BLaER1 (cell line): Measurements from ENCODE around the gene RGS19.

Experiments
- H3K27ac ChIP-seq: shearing (Covaris generic); formaldehyde crosslinking; 2 replicates; pipeline ENCODE4 v1.8.1; 2022
- H3K27me3 ChIP-seq: shearing (Covaris generic); formaldehyde crosslinking; 2 replicates; pipeline ENCODE4 v1.8.1; 2022
- H3K36me3 ChIP-seq: shearing (Covaris generic); formaldehyde crosslinking; 2 replicates; pipeline ENCODE4 v1.8.1; 2022
- H3K4me1 ChIP-seq: shearing (Covaris generic); formaldehyde crosslinking; 2 replicates; pipeline ENCODE4 v1.8.1; 2022
- H3K4me2 ChIP-seq: shearing (Covaris generic); formaldehyde crosslinking; 2 replicates; pipeline ENCODE4 v1.8.1; 2022
- H3K4me3 ChIP-seq: shearing (Covaris generic); formaldehyde crosslinking; 2 replicates; pipeline ENCODE4 v1.8.1; 2022
- H3K9ac ChIP-seq: shearing (Covaris generic); formaldehyde crosslinking; 2 replicates; pipeline ENCODE4 v1.8.1; 2022
- H3K9me3 ChIP-seq: shearing (Covaris generic); formaldehyde crosslinking; 2 replicates; pipeline ENCODE4 v1.8.1; 2022
- H4K20me1 ChIP-seq: shearing (Covaris generic); formaldehyde crosslinking; 2 replicates; pipeline ENCODE4 v1.8.1; 2022
- Cebpa-rat ChIP-seq: shearing (Covaris generic); IDR thresholded peaks from 2 replicates; pipeline ENCODE4 v1.8.1; 2022

The RGS19 gene

DNA sequence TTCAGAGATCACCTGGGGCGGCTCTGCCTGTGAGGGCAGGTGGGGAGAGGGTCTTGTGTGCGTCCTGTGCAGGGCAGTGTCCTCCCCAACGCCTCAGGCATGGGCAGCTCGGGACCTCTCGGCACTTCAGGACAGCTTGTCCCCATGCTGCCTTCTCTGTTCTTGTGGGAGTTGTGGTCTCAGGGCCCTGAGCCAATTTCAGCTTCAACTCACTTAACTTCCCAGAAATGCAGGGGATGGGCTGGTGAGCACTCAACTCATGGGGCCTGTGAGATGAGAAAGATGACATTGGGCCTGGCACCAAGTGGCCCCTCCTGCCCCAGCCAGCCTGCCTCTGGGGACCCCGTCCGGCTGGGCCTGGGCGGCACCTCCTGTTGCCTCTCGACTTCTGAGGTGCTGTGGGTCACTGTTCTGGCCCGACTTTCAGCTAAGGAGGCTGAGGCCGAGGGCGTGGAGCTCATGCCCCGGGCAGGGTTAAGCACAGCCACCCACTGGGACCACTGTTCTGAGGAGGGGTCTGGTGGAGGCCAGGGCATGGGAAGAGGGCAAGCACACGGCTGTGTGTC lies 6.7 kb downstream of the RGS19 start:
- Histone ChIP-seq H4K20me1 (peaks cover 31% of the 10 kb centered on the region), H3K9ac (peak overlapping the region; percentile 66), H3K9me3 (no peaks in the 10 kb centered on the region), H3K27ac (peak overlapping the region; percentile 73), H3K4me3 (peak overlapping the region; percentile 19), H3K36me3 (peaks cover 21% of the 10 kb centered on the region), H3K27me3 (no peaks in the 10 kb centered on the region), H3K4me2 (peak overlapping the region; percentile 99), H3K4me1 (peaks cover 100% of the 10 kb centered on the region)
- no peak for TF ChIP-seq Cebpa-rat

DNA sequence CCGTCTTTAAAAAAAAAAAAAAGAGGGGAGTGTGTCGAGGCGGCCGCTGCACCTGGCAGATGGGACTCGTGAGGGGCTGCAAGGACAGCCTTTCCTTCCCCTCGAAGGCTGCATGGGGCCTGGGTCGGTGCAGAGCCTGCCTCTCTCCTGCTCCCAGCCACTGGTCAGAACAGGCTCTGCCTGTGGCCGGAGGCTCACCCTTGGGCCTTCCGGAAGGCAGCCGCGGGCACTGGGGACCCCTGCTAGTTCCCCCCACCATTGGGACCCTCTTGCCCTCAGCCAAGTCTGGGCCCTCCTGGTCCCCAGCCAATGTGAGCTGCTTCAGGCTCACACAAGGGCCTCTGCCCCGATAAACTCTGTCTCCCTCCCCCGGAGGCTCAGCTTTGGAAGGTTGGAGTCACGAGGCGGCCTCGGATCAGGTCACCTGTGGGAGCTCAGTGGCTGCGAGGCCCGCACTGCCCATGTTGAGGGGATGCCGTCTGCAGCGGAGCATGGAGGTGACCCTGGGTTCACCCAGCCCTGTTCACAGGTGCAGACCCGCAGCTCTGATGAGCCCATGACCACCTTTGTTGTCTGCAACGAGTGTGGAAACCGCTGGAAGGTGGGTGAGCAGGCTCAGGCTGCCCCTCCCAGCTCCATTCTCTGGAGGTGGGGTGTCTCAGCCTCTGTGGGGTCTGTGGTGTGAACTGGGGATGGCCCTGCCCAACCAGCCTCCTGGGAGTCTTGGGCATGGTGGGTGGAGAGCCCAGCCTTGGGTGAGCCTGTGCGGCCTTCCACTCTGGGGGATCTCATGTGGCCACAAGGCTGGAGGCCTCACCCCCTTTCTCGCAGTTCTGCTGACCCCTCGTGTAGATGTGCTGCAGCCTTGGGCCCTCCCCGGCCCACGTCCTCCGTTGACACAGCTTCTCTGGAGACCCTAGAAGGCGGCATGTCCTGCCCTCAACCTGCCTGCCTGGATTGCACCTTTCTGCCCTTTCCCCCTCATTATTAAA lies 7.7 kb downstream of the RGS19 start:
- Histone ChIP-seq H3K9ac (peak overlapping the region; percentile 66), H4K20me1 (peaks cover 31% of the 10 kb centered on the region), H3K27ac (peak overlapping the region; percentile 73), H3K9me3 (no peaks in the 10 kb centered on the region), H3K4me1 (peaks cover 100% of the 10 kb centered on the region), H3K36me3 (peaks cover 21% of the 10 kb centered on the region), H3K27me3 (no peaks in the 10 kb centered on the region), H3K4me3 (peak overlapping the region; percentile 19; the same call in 1 of the 2 replicates), H3K4me2 (peak overlapping the region; percentile 99)
- TF ChIP-seq Cebpa-rat: no peak

DNA sequence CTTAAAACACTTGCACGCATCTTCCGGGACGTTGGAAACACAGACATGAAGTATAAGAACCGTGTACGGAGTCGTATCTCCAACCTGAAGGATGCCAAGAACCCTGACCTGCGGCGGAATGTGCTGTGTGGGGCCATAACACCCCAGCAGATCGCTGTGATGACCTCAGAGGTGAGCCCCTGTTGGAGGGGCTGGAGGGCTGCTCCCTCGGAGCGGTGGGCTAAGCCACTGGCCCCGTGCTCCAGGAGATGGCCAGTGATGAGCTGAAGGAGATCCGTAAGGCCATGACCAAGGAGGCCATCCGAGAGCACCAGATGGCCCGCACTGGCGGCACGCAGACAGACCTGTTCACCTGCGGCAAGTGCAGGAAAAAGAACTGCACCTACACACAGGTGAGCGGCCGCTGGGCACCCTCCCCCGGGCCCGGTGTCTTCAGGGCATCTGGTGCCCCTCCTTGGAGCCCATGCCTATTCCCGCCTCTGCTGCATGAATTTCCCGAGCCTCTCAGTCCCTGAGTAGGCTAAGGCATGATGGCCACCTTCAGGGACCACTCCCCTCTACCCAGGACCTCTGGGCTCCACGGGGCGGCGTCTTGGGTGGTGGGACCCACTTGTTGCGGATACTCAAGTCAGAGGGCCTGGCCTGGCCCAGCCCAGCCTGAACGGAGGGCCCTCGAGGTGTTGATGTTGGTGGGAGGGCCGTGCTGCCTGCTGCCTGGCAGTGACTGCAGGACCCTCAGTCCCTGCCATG lies 8.9 kb downstream of the RGS19 start:
- Histone ChIP-seq H3K27me3 (no peaks in the 10 kb centered on the region), H3K4me2 (peak overlapping the region; percentile 99), H3K9ac (no peak overlapping the region), H3K27ac (peak overlapping the region; percentile 28; the same call in 1 of the 2 replicates), H4K20me1 (peaks cover 31% of the 10 kb centered on the region), H3K4me1 (peaks cover 100% of the 10 kb centered on the region), H3K4me3 (no peak overlapping the region), H3K9me3 (no peaks in the 10 kb centered on the region), H3K36me3 (peaks cover 21% of the 10 kb centered on the region)
- TF ChIP-seq Cebpa-rat: no peak

DNA sequence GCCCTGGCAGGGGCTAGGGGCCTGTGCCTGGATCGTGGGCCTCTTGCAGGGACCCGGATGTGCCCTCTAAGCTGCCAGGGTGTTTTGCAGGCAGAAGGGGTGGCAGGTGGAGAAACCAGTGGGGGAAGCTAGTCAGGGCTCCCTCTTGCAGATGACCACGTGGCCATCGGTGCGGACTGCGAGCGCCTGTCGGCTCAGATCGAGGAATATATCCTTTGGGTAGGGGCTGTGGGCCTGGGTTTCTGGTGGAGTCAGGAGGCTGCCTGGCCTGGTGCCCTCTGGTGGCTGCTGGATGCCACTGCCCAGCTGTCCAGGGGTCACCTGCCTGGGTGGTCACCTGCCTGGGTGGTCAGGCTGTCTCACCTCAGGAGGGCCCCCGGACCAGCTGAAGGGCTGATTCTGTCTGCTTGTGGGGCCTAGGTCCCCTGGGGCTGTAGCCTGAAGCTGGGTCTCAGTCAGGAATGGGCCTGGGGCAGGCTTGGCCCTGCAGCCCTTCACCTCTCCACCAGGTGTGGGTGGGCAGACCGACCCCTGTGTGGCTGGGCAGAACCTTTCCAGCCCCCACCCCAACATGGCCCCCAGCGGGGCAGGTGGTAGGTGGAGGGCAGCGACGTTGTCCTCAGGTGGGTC lies 9.6 kb downstream of the RGS19 start:
- Histone ChIP-seq H3K9ac (no peak overlapping the region), H3K4me3 (no peak overlapping the region), H3K4me1 (peaks cover 100% of the 10 kb centered on the region), H3K4me2 (peak overlapping the region; percentile 99), H4K20me1 (peaks cover 31% of the 10 kb centered on the region), H3K27ac (no peak overlapping the region; the same call in 1 of the 2 replicates), H3K9me3 (no peaks in the 10 kb centered on the region), H3K36me3 (peaks cover 16% of the 10 kb centered on the region), H3K27me3 (no peaks in the 10 kb centered on the region)
- TF ChIP-seq Cebpa-rat: no peak

DNA sequence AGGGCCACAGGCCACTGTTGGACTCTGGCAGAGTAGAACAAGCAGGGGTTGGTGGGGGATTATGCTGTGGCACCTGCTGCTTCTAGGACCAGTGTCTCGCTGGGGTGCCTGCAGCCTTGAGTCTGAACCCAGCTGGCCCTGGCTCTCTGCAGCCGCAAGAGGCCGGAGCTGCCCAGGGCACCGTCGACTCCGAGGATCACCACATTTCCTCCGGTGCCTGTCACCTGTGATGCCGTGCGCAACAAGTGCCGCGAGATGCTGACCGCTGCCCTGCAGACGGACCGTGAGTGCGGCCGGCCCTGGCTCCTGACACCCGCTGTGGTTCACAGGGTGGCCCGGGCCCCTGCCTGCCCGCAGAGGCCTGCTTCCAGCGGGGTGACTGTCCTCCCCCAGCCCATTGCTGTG lies 10.1 kb downstream of the RGS19 start:
- Histone ChIP-seq H3K9ac (no peak overlapping the region), H3K4me2 (peak overlapping the region; percentile 99), H3K27ac (no peak overlapping the region; the same call in none of the 2 replicates), H3K36me3 (peaks cover 11% of the 10 kb centered on the region), H3K9me3 (no peaks in the 10 kb centered on the region), H4K20me1 (peaks cover 31% of the 10 kb centered on the region), H3K4me3 (no peak overlapping the region), H3K4me1 (peaks cover 100% of the 10 kb centered on the region), H3K27me3 (no peaks in the 10 kb centered on the region)
- TF ChIP-seq Cebpa-rat: no peak

DNA sequence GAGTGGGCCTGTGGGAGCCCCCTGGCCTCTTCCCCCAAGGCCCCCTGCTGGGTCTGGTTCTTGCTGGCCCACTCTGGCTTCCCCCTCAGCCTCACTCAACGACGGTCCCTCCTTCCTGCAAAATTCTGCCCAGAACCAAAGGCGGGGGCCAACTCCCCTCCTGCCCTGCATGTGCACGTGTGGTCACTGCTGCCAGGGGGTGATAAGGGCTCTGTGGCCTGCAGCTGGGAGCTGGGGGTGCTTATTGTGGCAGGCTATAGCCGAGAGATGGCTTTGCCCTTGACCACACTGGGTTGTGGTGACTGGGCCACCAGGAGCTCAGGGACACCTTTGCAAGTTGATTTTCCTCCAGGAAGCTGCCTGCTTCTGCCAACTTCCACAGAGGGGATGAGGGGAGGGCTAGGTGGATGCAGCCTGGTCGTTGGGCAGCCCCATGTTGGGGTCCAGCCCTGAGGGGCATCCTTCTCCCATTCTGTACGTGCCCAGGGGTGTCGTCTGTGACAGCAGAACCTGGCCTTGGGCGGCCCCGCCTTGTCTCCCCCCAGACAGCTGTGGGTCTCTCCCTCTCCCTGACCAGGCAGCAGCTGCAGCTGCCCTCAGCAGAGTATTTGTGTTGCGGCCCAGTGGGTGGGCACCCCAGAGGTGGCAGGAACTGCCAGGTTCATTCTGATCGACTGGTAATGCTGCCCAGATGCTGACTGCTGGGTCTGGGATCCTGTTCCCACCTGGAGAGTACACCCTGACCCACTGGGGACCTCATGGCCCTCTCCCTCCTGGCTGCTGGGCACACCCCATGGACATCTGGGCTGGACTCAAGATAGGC lies 10.7 kb downstream of the RGS19 start:
- Histone ChIP-seq H3K4me3 (no peak overlapping the region), H3K27ac (no peak overlapping the region; the same call in none of the 2 replicates), H3K27me3 (no peaks in the 10 kb centered on the region), H3K4me1 (peaks cover 100% of the 10 kb centered on the region), H3K4me2 (peak overlapping the region; percentile 99), H3K9ac (no peak overlapping the region), H3K36me3 (peaks cover 5% of the 10 kb centered on the region), H3K9me3 (no peaks in the 10 kb centered on the region), H4K20me1 (peaks cover 31% of the 10 kb centered on the region)
- TF ChIP-seq Cebpa-rat: no peak

DNA sequence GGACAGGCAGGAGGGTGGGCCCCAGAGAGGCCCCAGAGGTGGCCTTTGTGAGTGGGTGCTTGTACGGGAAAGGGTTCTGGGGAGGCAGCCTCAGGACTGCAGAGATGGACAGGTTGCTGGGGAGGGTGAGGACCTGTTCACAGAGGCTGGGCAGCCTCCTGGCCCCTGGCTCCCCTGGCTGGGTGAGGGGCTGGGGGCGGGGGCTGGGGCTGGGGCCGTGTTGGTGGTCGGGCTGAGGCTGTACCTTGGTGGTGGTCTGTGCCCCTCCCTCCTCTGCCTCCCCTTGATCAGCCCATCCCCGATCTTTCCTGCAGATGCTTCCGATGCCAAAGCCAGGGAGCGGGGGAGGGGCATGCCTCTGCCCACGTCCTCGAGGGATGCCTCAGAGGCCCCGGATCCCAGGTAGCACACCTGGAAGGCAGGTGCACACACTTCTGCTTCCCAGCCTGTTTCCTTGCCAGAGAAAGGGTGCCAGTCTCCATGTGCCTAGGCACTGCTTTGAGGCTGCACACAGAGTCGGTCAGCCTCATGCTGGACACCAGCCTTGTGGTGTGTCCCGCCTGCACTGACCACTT lies 11.5 kb downstream of the RGS19 start:
- Histone ChIP-seq H3K4me1 (peaks cover 93% of the 10 kb centered on the region), H4K20me1 (peaks cover 26% of the 10 kb centered on the region), H3K27ac (peak overlapping the region; percentile 80; the same call in 1 of the 2 replicates), H3K9me3 (no peaks in the 10 kb centered on the region), H3K36me3 (no peaks in the 10 kb centered on the region; the same call in 1 of the 2 replicates), H3K4me3 (no peak overlapping the region), H3K4me2 (peak overlapping the region; percentile 99), H3K9ac (0 out of 2 replicates have a peak overlapping the region, but pooled peaks have one; percentile 34), H3K27me3 (no peaks in the 10 kb centered on the region)
- TF ChIP-seq Cebpa-rat: no peak

DNA sequence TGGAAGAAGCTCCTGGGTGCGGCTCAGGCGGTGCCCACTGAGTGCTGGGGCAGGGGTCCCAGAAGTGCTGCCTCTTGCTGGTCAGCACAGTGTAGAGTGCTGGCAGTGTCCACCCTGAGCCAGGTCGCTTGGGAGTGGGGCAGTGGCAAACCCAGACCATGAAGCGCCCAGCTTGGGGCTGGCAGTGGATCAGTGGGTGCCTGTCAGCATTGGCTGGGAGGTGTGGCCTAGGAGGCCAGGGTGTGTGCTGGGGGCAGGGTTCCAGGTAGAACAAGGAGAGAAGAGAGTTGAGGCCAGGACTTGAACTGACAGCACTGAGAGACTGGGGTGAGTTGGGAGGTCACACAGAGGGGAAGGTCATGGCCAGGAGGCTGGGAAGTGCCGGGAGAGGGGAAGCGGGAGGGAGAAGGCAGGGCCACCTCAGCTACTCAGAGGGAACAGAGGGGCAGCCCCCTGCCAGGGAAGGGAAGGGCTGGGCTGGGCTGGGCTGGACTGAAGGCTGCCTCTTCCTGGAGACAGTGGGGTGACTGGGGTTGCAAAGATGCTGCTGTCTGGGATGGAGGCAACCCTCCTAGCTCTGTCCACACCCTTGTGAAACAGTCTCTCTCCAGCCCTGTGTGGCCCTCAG lies 12.2 kb downstream of the RGS19 start:
- no peaks in the 10 kb centered on the region for H3K9me3 ChIP-seq
- H3K4me3 ChIP-seq: no peak overlapping the region
- no peaks in the 10 kb centered on the region; the same call in 1 of the 2 replicates for H3K36me3 ChIP-seq
- 0 out of 2 replicates have a peak overlapping the region, but pooled peaks have one; percentile 34 for H3K9ac ChIP-seq
- H3K4me2 ChIP-seq: peak overlapping the region; percentile 99
- H3K27ac ChIP-seq: peak overlapping the region; percentile 80
- H3K27me3 ChIP-seq: no peaks in the 10 kb centered on the region
- peaks cover 93% of the 10 kb centered on the region for H3K4me1 ChIP-seq
- peaks cover 19% of the 10 kb centered on the region for H4K20me1 ChIP-seq
- no peak for TF ChIP-seq Cebpa-rat
